Thyroid gland (tissue), 4 donors: Measurements from ENCODE around the gene POLDIP2. TPM values are rescaled to one million over a fixed set of nuclear protein-coding genes. Genes with fewer than 3 reads are reported as not detected.

Source experiments
- DNase-seq, 2 donors: peaks; one replicate each; pipeline ENCODE4 v3.0.0-alpha.2; 2019
- H3K27ac ChIP-seq, 3 donors: fragments of 200-600 bp; sonication (generic); 1 replicate in 2 of 3; 2 replicates in 1 of 3; pipeline ENCODE4 v1.5.1; 2016 to 2019; ENCODE audit warnings: mild to moderate bottlenecking in 1 of 3, moderate library complexity in 1 of 3
- H3K27me3 ChIP-seq: fragments of 200-600 bp; sonication (generic); one replicate; pipeline ENCODE4 v1.5.1; 2019
- H3K36me3 ChIP-seq, 2 donors: fragments of 200-600 bp; sonication (generic); one replicate each; pipeline ENCODE4 v1.5.1; 2016 to 2019
- H3K4me1 ChIP-seq, 2 donors: fragments of 200-600 bp; sonication (generic); one replicate each; pipeline ENCODE4 v1.5.1; 2017 to 2019
- H3K4me3 ChIP-seq, 3 donors: fragments of 200-600 bp; sonication (generic); replicated peaks in 1 of 3; 1 replicate in 2 of 3; 2 replicates in 1 of 3; pipeline ENCODE4 v1.5.1; 2016; ENCODE audit warnings: mild to moderate bottlenecking in 1 of 3
- H3K9me3 ChIP-seq: fragments of 200-600 bp; sonication (generic); one replicate; pipeline ENCODE4 v1.5.1; 2017
- CTCF ChIP-seq, 6 experiments: fragments of 200-600 bp in 3 of 6; fragments of 450-650 bp in 3 of 6; sonication (generic) in 3 of 6; IDR thresholded peaks; one replicate each; pipeline ENCODE4 v1.5.1; 2016 to 2019; ENCODE audit warnings: antibody characterized with exemption in 6 of 6, mild to moderate bottlenecking in 2 of 6, inconsistent platforms in 1 of 6, moderate library complexity in 1 of 6
- POLR2A ChIP-seq, 2 donors: fragments of 450-650 bp; IDR thresholded peaks; one replicate each; pipeline ENCODE4 v1.6.1; 2017; ENCODE audit warnings: antibody characterized with exemption in 2 of 2, mild to moderate bottlenecking in 2 of 2, moderate library complexity in 1 of 2
- WGBS, 2 donors: methylation state at CpG; one replicate each; pipeline ENCODE4 v1.1.5; 2017; 5-methylcytosine and 5-hydroxymethylcytosine counted together
- intact Hi-C: fragments of 100-400 bp; cut with DNase I; formaldehyde crosslinking; loops from one replicate; pipeline ENCODE4 v1.15.1; 2023
- total RNA-seq, 4 donors: library from RNA; depleted of rRNA; stranded (reverse); fragments of >200 nt; gene quantifications; one replicate each; pipeline ENCODE4 v1.2.3, GENCODE V29; 2016

POLDIP2 gene
- total RNA-seq, 4 donors from 2014 or later: 55.4 to 102 (median 91.7) TPM

GRCh38 chr17:28326114-28326513 lies 31.2 kb downstream of the POLDIP2 start:
- peaks cover 19 to 26% of the 10 kb centered on the region in 2 donors for H3K36me3 ChIP-seq
- TF ChIP-seq CTCF (IDR thresholded peaks at IDR 0.05) (no peak), POLR2A (IDR thresholded peaks at IDR 0.05) (no peak)
- intact Hi-C loops: no loop called here
- no peaks in the 10 kb centered on the region for H3K4me1 ChIP-seq
- H3K9me3 ChIP-seq: no peaks in the 10 kb centered on the region
- H3K27ac ChIP-seq: no peak overlapping the region
- 86 to 89% methylated on average over 7 of the region's 7 CpGs for WGBS, 2 donors
- no peak for DNase-seq
- H3K4me3 ChIP-seq: no peak overlapping the region
- no peaks in the 10 kb centered on the region for H3K27me3 ChIP-seq

- Histone ChIP-seq H3K4me1 (no peaks in the 10 kb centered on the region), H3K4me3 (no peak overlapping the region), H3K9me3 (no peaks in the 10 kb centered on the region), H3K27ac (no peak overlapping the region), H3K36me3 (peaks cover 15 to 17% of the 10 kb centered on the region in 2 donors), H3K27me3 (no peaks in the 10 kb centered on the region)
- no peak for DNase-seq
- TF ChIP-seq POLR2A (IDR thresholded peaks at IDR 0.05) (no peak), CTCF (IDR thresholded peaks at IDR 0.05) (no peak)
- intact Hi-C loops: no loop called here
- WGBS, 2 donors: 66 to 69% methylated on average over 5 of the region's 5 CpGs
These were observed 32.1 kb downstream of the POLDIP2 start for GRCh38 chr17:28325211-28325610.

GRCh38 chr17:28324781-28325180 lies 32.5 kb downstream of the POLDIP2 start:
- H3K27me3 ChIP-seq: no peaks in the 10 kb centered on the region
- no peak for DNase-seq
- 92% methylated on average over 3 of the region's 3 CpGs for WGBS, 2 donors
- peaks cover 15% of the 10 kb centered on the region in 2 donors for H3K36me3 ChIP-seq
- intact Hi-C loops: no loop called here
- TF ChIP-seq POLR2A (IDR thresholded peaks at IDR 0.05): no peak
- no peak overlapping the region for H3K27ac ChIP-seq
- H3K9me3 ChIP-seq: no peaks in the 10 kb centered on the region
- H3K4me1 ChIP-seq: peaks cover 1 to 2% of the 10 kb centered on the region in 2 donors
- H3K4me3 ChIP-seq: no peak overlapping the region

DNA sequence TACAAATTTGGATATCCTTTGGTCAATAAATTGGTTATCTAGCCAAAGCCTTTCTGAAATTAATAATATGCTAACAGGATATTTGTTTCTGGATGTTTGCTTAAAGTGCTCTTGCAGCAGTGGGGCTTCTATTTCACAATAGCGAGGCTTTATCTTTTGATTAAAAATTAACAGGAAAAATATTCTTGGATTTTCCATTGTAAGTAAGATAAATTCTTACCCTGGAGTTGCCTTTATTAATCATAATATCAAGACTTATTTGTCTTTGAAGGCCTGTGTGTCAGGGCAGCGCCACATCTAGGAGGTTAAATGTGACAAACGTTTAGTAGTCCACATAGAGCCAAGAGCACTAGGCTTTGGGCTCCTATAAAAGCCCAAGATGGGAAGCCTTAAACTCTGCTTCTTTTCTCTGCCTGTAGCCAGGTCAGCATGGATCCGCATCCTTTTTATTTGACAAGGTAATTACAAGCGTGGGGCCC lies 33.0 kb downstream of the POLDIP2 start:
- TF ChIP-seq POLR2A (IDR thresholded peaks at IDR 0.05) (no peak), CTCF (IDR thresholded peaks at IDR 0.05) (no peak)
- Histone ChIP-seq H3K36me3 (peaks cover 11% of the 10 kb centered on the region in 2 donors), H3K27ac (no peak overlapping the region), H3K27me3 (no peaks in the 10 kb centered on the region), H3K4me3 (no peak overlapping the region), H3K4me1 (peaks cover 6% of the 10 kb centered on the region in 2 donors), H3K9me3 (no peaks in the 10 kb centered on the region)
- DNase-seq: no peak
- 82 to 84% methylated on average over 5 of the region's 5 CpGs for WGBS, 2 donors
- intact Hi-C loops: no loop called here

DNA sequence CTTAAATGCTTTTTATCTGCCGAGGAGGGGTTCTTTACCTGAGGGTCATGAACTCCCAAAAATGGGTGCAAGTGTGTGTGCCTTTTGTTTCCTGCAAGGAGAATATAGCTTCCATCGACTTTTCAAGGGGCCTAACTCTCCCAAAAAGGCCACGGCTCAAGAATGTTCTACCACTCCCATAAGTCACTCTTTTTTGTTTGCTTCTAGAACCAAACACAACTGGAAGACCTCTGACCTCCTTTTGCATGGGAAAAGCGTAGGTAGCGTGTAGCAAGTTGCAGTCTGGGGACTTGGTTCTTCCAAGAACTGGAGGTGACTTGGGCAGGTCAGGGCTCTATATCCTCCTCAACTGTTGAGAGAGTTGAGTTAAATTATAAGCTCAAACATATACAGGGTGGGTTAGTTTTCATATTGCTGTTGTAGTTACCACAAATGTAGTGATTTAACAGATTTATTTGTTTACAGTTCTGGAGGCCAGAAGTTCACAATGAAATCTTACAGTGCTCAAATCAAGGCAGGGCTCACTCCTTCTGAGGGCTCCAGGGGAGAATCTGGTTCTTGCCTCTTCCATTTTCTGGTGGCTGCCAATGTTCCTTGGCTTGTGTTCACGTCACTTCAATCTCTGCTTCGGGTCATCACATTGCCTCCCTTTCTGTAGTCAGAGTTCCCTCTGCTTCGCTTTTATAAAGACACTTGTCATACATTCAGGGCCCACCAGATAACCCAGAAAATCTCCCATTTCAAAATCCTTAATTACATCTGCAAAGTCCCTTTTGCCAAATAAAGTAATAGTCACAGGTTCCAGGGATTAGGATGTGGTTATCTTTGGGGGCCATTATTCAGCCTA lies 36.9 kb downstream of the POLDIP2 start:
- Histone ChIP-seq H3K27me3 (no peaks in the 10 kb centered on the region), H3K4me1 (peaks cover 12 to 16% of the 10 kb centered on the region in 2 donors), H3K27ac (no peak overlapping the region), H3K36me3 (no peaks in the 10 kb centered on the region), H3K4me3 (no peak overlapping the region), H3K9me3 (no peaks in the 10 kb centered on the region)
- TF ChIP-seq CTCF (IDR thresholded peaks at IDR 0.05): no peak
- no peak for TF ChIP-seq POLR2A (IDR thresholded peaks at IDR 0.05)
- DNase-seq: no peak
- WGBS, 2 donors: 79 to 81% methylated on average over 8 of the region's 8 CpGs
- intact Hi-C loops: no loop called here
